Keratinocyte (primary cell): ENCODE results near the gene GEMIN8. TPM values are rescaled to one million over a fixed set of nuclear protein-coding genes. Genes with fewer than 3 reads are reported as not detected.

ENCODE experiments used
- DNase-seq: peaks from one replicate; pipeline ENCODE4 v3.0.0-alpha.2; 2011; ENCODE audit warnings: low read depth, missing footprints, low spot score
- FAIRE-seq: peaks from 2 replicates; lab custom pipeline; 2011; peaks lifted over from hg19 to GRCh38; lab: Jason Lieb, UNC
- H2AFZ ChIP-seq: 2 replicates; pipeline ENCODE4 v1.6.0; 2012; ENCODE audit warnings: low read length, control low read depth, inconsistent platforms; ENCODE audit not compliant: control insufficient read depth
- H3K27ac ChIP-seq: 2 replicates; pipeline ENCODE4 v1.5.1; 2011; ENCODE audit warnings: low read length; ENCODE audit not compliant: control insufficient read depth, insufficient read depth
- H3K27me3 ChIP-seq: 3 replicates; pipeline ENCODE4 v1.6.0; 2011; ENCODE audit warnings: low read length; ENCODE audit not compliant: control insufficient read depth, insufficient read depth; ENCODE audit errors: extremely low read depth
- H3K36me3 ChIP-seq, 2 experiments: 2 replicates in 1 of 2; 3 replicates in 1 of 2; pipeline ENCODE4 v1.5.1; 2011; ENCODE audit warnings: low read length in 2 of 2, mild to moderate bottlenecking in 1 of 2; ENCODE audit not compliant: control insufficient read depth in 2 of 2, insufficient read depth in 2 of 2; ENCODE audit errors: extremely low read depth in 1 of 2
- H3K4me1 ChIP-seq: 3 replicates; pipeline ENCODE4 v1.5.1; 2011; ENCODE audit warnings: low read length; ENCODE audit not compliant: control insufficient read depth, insufficient read depth; ENCODE audit errors: extremely low read depth
- H3K4me2 ChIP-seq: 3 replicates; pipeline ENCODE4 v1.6.0; 2011; ENCODE audit warnings: low read depth, low read length; ENCODE audit not compliant: control insufficient read depth, insufficient read depth; ENCODE audit errors: extremely low read depth
- H3K4me3 ChIP-seq, 3 experiments: fragments of 200-600 bp in 1 of 3; sonication (generic) in 1 of 3; 2 replicates in 2 of 3; 3 replicates in 1 of 3; pipeline ENCODE4 v1.5.1; 2011 to 2016; ENCODE audit warnings: low read length in 3 of 3, mild to moderate bottlenecking in 3 of 3, control low read depth in 2 of 3, inconsistent platforms in 1 of 3, low read depth in 1 of 3, mixed read lengths in 1 of 3, mixed run types in 1 of 3, moderate library complexity in 1 of 3; ENCODE audit not compliant: control insufficient read depth in 2 of 3, insufficient read depth in 2 of 3; ENCODE audit errors: extremely low read depth in 1 of 3
- H3K79me2 ChIP-seq: 2 replicates; pipeline ENCODE4 v1.6.0; 2012; ENCODE audit warnings: low read length; ENCODE audit not compliant: control insufficient read depth, insufficient read depth
- H3K9ac ChIP-seq: 3 replicates; pipeline ENCODE4 v1.6.0; 2011; ENCODE audit warnings: low read length; ENCODE audit not compliant: control insufficient read depth, insufficient read depth; ENCODE audit errors: extremely low read depth
- H3K9me1 ChIP-seq: 3 replicates; pipeline ENCODE4 v1.6.0; 2011; ENCODE audit warnings: low read length; ENCODE audit not compliant: control insufficient read depth, insufficient read depth; ENCODE audit errors: extremely low read depth
- H3K9me3 ChIP-seq: 2 replicates; pipeline ENCODE4 v1.5.1; 2012; ENCODE audit warnings: low read depth, low read length; ENCODE audit not compliant: control insufficient read depth
- H4K20me1 ChIP-seq: 3 replicates; pipeline ENCODE4 v1.6.0; 2011; ENCODE audit warnings: low read length; ENCODE audit not compliant: control insufficient read depth, insufficient read depth; ENCODE audit errors: extremely low read depth
- CTCF ChIP-seq, 3 experiments: IDR thresholded peaks in 1 of 3; conservative IDR thresholded peaks in 1 of 3; optimal IDR thresholded peaks in 1 of 3; 2 replicates in 2 of 3; 3 replicates in 1 of 3; pipeline versions ENCODE3 to v1.5.1; 2011; ENCODE audit warnings: low read length in 3 of 3, mild to moderate bottlenecking in 3 of 3, moderate library complexity in 2 of 3, control low read depth in 1 of 3, inconsistent platforms in 1 of 3; ENCODE audit not compliant: insufficient read depth in 2 of 3; ENCODE audit errors: extremely low read depth in 1 of 3
- EZH2 ChIP-seq: IDR thresholded peaks from one replicate; pipeline ENCODE4 v1.6.1; 2012; ENCODE audit warnings: inconsistent platforms, mild to moderate bottlenecking, low read length, moderate library complexity
- dilution Hi-C: fragments of 300-500 bp; cut with MboI; formaldehyde crosslinking; loops from one replicate; pipeline ENCODE4 v1.7.0; 2020; ENCODE audit warnings: low sequenced_read_pairs; ENCODE audit not compliant: extremely low pct_ligation_motif_present
- polyA plus RNA-seq, 5 experiments: library from polyadenylated mRNA; depleted of rRNA in 3 of 5; stranded (reverse) in 3 of 5; stranded (forward) in 1 of 5; unstranded in 1 of 5; fragments of >200 nt; gene quantifications; 1 replicate in 1 of 5; 2 replicates in 3 of 5; 3 replicates in 1 of 5; pipeline versions ENCODE4 v1.2.1 to v1.2.3, GENCODE V29; 2011 to 2012; ENCODE audit warnings: missing spikeins in 2 of 5, low read depth in 1 of 5, low replicate concordance in 1 of 5

GEMIN8 gene
- polyA plus RNA-seq, 1 donor (not counting 4 experiments of a cell fraction or from before 2014, with no cell fraction given) = 38.8 TPM

GRCh38 chrX:14013054-14013453 lies 16.6 kb downstream of the GEMIN8 start:
- Histone ChIP-seq H3K27ac (no peak overlapping the region), H3K4me2 (no peak overlapping the region), H3K27me3 (no peaks in the 10 kb centered on the region), H3K4me1 (peaks cover 5% of the 10 kb centered on the region), H3K79me2 (no peaks in the 10 kb centered on the region), H3K9me3 (no peaks in the 10 kb centered on the region), H3K4me3 (no peak overlapping the region), H3K36me3 (peaks cover 2 to 13% of the 10 kb centered on the region in 2 experiments), H2AFZ (no peak overlapping the region), H4K20me1 (no peaks in the 10 kb centered on the region), H3K9ac (no peak overlapping the region), H3K9me1 (peaks cover 2% of the 10 kb centered on the region)
- no peak for TF ChIP-seq CTCF (optimal IDR thresholded peaks at IDR 0.05 in 1 of 3, IDR thresholded peaks at IDR 0.05 in 1 of 3, conservative IDR thresholded peaks at IDR 0.05 in 1 of 3; ENCODE audit: extremely low read depth in 1 of 3, insufficient read depth in 2 of 3, low read length in 3 of 3)
- FAIRE-seq (no peak), DNase-seq (no peak)
- dilution Hi-C loops = no loop called here

- no peak for FAIRE-seq
- Histone ChIP-seq H4K20me1 (no peaks in the 10 kb centered on the region), H3K27me3 (no peaks in the 10 kb centered on the region), H3K4me1 (peaks cover 5% of the 10 kb centered on the region), H3K79me2 (no peaks in the 10 kb centered on the region), H3K9me1 (no peaks in the 10 kb centered on the region), H3K4me3 (no peak overlapping the region), H3K27ac (peak overlapping the region; percentile 62), H3K4me2 (no peak overlapping the region), H3K9ac (no peak overlapping the region), H3K36me3 (peaks cover 2 to 6% of the 10 kb centered on the region in 2 experiments), H2AFZ (no peak overlapping the region), H3K9me3 (no peaks in the 10 kb centered on the region)
- dilution Hi-C loops = no loop called here
- no peak for TF ChIP-seq EZH2
- no peak for TF ChIP-seq CTCF (optimal IDR thresholded peaks at IDR 0.05 in 1 of 3, IDR thresholded peaks at IDR 0.05 in 1 of 3, conservative IDR thresholded peaks at IDR 0.05 in 1 of 3; ENCODE audit: extremely low read depth in 1 of 3, insufficient read depth in 2 of 3, low read length in 3 of 3)
- no peak for DNase-seq
Measured at GRCh38 chrX:14010566-14010965, 19.1 kb downstream of the GEMIN8 start.
